Activated CD4-positive, alpha-beta T cell treated with anti-CD3 and anti-CD28 coated beads for 1 hour (primary cell): ENCODE data around the gene FILIP1.

Source experiments
- DNase-seq: peaks from one replicate; pipeline ENCODE4 v3.0.0-alpha.2; 2020

FILIP1 gene

DNA sequence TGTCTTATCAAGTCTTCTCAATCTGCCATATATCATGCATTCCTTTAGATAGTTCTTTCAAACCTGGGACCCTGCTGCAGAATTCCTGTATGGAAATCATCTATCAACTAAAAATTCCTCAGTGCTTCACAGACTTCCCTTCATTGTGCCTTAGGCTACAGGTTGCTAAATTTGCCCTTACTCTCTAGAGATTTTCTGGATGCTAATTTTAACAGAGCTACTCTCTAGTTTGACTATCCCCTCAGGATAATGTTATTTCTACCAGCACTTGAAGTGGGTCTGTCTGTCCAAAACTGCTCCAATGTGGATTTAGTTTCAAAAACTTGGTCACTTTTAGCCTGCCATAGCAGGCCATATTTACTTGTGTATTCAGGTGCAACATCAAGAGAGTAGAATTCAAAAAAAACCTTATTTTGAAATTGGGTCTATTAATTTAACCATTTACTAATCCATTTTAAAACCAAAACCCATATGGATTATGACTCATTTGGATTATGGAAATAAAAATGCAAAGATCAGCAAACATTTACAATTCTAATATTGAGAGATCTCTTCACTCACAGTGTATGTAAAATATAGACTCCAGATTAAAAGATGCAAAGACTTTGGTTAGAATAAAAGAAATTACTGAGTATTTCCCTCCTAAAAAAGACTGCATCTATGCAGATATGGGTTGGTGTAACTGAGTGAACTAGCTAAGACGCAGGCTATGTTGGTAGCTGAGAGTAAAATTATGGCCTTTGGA, 236.1 kb downstream of the FILIP1 start:
- DNase-seq: no peak

DNA sequence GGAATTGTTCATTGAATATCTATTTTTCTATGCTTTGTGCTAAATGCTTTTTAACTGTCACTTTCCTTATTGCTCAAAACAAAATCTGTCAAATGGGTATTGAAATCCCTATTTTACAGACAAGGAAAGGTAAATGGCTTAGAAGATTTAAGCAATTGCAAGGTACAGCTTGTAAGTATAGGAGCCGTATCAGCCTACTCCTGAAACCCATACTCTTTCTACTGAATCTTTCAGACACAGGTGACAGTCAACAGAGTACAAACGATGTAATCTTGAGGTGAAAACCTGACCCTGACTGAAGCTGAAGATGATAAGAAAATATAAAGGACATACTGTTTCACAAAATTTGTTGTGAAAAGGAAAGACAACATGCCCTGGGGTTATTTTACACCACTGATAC, 243.0 kb downstream of the FILIP1 start:
- DNase-seq: no peak

DNA sequence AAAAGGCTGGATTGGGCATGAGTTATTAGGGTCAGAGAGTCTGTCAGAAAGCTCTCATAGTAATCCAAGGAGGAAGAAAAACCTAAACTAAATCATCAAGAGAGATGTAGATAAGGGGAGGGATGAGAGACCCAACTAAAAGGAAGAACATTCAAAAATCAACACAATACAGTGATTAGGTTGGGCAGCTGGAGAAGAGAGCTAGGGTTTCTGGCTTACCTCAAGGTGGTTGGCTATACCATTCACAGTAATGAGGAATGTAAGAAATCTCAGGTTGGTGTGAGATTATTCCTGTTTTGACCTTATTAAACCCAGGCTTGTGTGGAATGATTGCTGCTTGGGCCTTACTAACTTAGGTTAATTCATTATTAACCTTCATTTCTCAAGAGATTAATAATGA, 243.8 kb downstream of the FILIP1 start:
- DNase-seq: no peak

DNA sequence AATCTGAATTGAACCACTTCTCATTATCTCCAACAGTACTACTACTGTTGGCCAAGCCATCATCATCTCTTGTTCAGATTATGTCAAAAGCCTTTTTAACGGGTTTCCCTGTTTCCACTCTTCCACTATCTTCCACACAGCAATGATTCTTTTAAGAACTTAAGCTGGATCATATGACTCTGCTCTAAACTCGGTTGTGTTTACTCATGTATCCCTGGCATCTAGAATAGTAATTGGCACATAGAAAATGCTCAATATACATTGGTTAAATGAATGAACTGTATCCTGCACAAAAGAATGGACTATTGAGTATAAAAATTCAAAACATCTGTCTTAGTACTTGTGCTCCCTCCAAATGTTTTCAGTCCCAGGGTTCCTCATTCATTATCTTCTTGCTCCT, 247.2 kb downstream of the FILIP1 start:
- no peak for DNase-seq

DNA sequence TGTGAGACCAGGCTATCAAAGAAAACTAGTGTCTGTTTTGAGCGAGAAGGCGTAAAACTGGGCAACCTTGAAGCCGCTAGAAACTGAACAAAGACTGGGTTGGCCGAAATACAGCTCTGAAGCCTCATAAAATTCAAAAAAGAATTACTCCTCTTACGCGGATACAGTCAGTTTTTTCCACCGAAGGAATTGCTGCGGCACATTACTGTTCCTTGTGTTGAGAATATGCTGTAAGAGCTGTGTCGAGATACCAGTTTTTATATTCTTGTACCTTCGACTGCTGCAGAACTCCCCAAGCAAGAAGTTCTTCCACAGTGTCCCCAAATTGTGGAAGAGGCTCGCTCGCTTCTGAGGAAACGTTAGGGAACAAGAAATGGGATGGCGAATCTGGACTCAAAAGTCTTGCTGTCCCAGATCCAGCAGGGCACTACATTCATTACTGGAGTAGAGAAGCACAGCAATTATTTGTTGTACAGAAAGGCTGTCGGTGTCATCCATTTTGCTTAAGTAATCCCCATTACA, 249.5 kb downstream of the FILIP1 start:
- no peak for DNase-seq

DNA sequence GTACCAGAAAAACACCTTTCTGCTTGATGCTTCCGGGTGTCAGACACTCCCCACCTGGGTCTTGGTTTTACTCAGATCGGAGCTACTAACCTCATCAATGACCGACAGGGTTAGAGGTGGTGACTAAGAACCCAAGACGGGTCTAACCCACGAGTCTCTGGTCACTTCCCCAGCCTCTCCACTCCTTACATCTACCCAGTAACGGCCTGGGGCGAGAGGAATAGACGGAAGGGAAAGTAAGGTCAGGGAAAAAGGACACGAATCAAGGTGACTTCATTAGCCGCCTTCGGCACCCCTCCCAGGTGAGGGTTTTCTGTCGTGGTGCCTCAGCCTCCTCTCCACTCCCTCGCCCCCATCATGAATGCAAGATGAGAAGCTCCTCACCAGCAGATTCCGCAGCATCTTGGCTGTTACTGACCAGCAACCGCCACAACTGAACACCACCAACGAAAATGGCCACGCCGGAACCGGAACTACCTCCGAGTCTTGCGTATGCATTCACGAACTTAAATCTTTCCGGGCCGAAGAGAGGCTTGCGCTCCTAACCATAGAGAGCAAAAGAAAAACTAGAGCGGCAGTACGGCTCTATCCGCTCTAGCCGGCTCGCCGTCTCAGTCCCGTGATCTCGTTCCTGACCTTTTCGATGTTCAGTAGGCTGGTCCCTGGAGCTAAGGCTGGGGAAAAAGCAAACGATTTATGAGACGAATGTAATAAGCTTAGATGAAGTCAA, 250.1 kb downstream of the FILIP1 start, which contains the start of gene COX7A2:
COX7A2 (minus strand) TSS at position 469 of the 730 bp plus-strand sequence; CDS start at position 402, 67 bp downstream.
- DNase-seq: peak; percentile 75
